CD8-positive, alpha-beta memory T cell (primary cell): ENCODE results near the gene MYB. TPM values are rescaled to one million over a fixed set of nuclear protein-coding genes. Genes with fewer than 3 reads are reported as not detected.
A peak's percentile ranks its signal among the peaks of the same experiment; 100 is the strongest.

Source experiments
- CTCF ChIA-PET: fragments of 350-600 bp; sonication (Branson Sonifier 250); formaldehyde crosslinking; loops from one replicate; lab custom pipeline; 2021; ENCODE audit warnings: antibody characterized with exemption; lab: Charles Lee
- POLR2A ChIA-PET: fragments of 350-600 bp; sonication (Branson Sonifier 250); formaldehyde crosslinking; loops from one replicate; lab custom pipeline; 2021; ENCODE audit warnings: antibody characterized with exemption; lab: Charles Lee
- DNase-seq, 5 donors: peaks; one replicate each; pipeline versions ENCODE4 v3.0.0 to v3.0.0-alpha.2; 2020 to 2022; ENCODE audit warnings: mixed read lengths in 1 of 5
- H3K27ac ChIP-seq: one replicate; pipeline ENCODE4 v1.7.0; 2013; ENCODE audit warnings: low read depth, mild to moderate bottlenecking, low read length, moderate library complexity
- H3K27me3 ChIP-seq: 2 replicates; pipeline ENCODE4 v1.7.0; 2013; ENCODE audit warnings: low read length, mild to moderate bottlenecking; ENCODE audit not compliant: insufficient read depth, poor library complexity, severe bottlenecking
- H3K36me3 ChIP-seq: 2 replicates; pipeline ENCODE4 v1.7.0; 2013; ENCODE audit warnings: mild to moderate bottlenecking, low read length, moderate library complexity; ENCODE audit not compliant: insufficient read depth
- H3K4me1 ChIP-seq: 2 replicates; pipeline ENCODE4 v1.7.0; 2013; ENCODE audit warnings: mild to moderate bottlenecking, low read length, moderate library complexity; ENCODE audit not compliant: insufficient read depth
- H3K4me3 ChIP-seq: 2 replicates; pipeline ENCODE4 v1.7.0; 2013; ENCODE audit warnings: mild to moderate bottlenecking, low read length
- H3K9me3 ChIP-seq: 2 replicates; pipeline ENCODE4 v1.7.0; 2013; ENCODE audit warnings: mild to moderate bottlenecking, low read length
- H3K27ac Mint-ChIP-seq, 8 donors: one replicate each; pipeline ENCODE4 v1.8.0; 2020 to 2021; ENCODE audit warnings: mixed read lengths in 8 of 8, mild to moderate bottlenecking in 6 of 8, inconsistent platforms in 3 of 8, moderate library complexity in 3 of 8
- H3K27me3 Mint-ChIP-seq, 2 donors: one replicate each; pipeline ENCODE4 v1.8.0; 2020 to 2021; ENCODE audit warnings: mixed read lengths in 2 of 2, mild to moderate bottlenecking in 1 of 2, moderate library complexity in 1 of 2
- H3K36me3 Mint-ChIP-seq, 3 donors: one replicate each; pipeline ENCODE4 v1.8.0; 2020 to 2021; ENCODE audit warnings: mixed read lengths in 3 of 3, inconsistent platforms in 1 of 3, mild to moderate bottlenecking in 1 of 3
- H3K4me1 Mint-ChIP-seq, 3 donors: one replicate each; pipeline ENCODE4 v1.8.0; 2020 to 2021; ENCODE audit warnings: mixed read lengths in 3 of 3, inconsistent platforms in 1 of 3, mild to moderate bottlenecking in 1 of 3
- H3K4me3 Mint-ChIP-seq, 7 donors: one replicate each; pipeline ENCODE4 v1.8.0; 2020 to 2021; ENCODE audit warnings: mixed read lengths in 7 of 7, mild to moderate bottlenecking in 6 of 7, moderate library complexity in 4 of 7, inconsistent platforms in 2 of 7
- H3K9me3 Mint-ChIP-seq, 5 donors: one replicate each; pipeline ENCODE4 v1.8.0; 2020 to 2022; ENCODE audit warnings: mixed read lengths in 5 of 5, mild to moderate bottlenecking in 3 of 5, moderate library complexity in 2 of 5, inconsistent platforms in 1 of 5
- polyA plus RNA-seq: library from polyadenylated mRNA; unstranded; fragments of 300-500 nt; fragmentation: Illumina TruSeq; gene quantifications from one replicate; pipeline ENCODE4 v1.2.3, GENCODE V29; 2021
- total RNA-seq, 2 experiments: library from RNA; stranded (reverse); gene quantifications; one replicate each; pipeline ENCODE4 v1.2.3, GENCODE V29; 2021

MYB gene
- total and polyA plus RNA-seq, 3 experiments from 2014 or later = 1.3 to 44.2 (median 42.3) TPM

DNA sequence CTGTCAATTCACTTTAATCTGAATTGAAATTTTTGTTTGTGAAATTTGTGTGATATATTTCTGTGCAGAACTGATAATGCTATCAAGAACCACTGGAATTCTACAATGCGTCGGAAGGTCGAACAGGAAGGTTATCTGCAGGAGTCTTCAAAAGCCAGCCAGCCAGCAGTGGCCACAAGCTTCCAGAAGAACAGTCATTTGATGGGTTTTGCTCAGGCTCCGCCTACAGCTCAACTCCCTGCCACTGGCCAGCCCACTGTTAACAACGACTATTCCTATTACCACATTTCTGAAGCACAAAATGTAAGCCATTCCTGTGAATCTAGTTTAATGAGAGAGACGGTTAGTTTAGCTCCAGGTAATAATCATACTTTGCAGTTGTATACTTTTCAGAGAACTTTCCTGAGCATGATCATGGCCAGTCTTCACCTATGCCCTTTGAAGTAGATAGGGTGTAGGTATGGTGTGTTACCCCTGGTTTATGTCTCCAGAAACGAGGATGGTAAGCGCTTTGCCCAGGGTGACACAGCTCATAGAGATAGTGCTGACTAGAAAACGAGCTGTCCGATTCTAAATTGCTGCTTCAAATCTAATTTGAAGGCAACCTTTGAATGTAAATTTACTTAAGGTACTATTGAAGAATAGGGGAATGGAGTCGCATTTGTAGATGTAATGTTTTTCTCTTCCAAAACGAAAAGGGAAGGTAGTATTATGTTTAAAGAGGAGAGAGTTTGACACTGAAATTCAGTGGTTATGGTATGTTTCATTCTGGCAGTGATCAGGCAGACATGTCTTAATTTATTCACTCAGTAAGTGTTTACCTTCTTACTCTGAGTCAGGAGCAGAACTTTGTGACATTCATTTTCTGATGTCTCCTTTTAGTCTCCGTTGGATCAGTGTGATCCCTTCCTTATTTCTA is 11.4 kb downstream of the MYB start:
- DNase-seq = no peak
- no peak overlapping the region for H3K4me3 Mint-ChIP-seq
- no peak overlapping the region for H3K27ac Mint-ChIP-seq
- H3K27me3 Mint-ChIP-seq = peaks cover 4 to 7% of the 10 kb centered on the region in 2 donors
- Histone ChIP-seq H3K9me3 (no peaks in the 10 kb centered on the region), H3K4me1 (no peaks in the 10 kb centered on the region), H3K36me3 (peaks cover 7% of the 10 kb centered on the region), H3K27ac (peak overlapping the region; percentile 71), H3K4me3 (no peak overlapping the region), H3K27me3 (no peaks in the 10 kb centered on the region)
- peaks cover 3 to 12% (median 9%) of the 10 kb centered on the region in 3 donors for H3K36me3 Mint-ChIP-seq
- no peaks in the 10 kb centered on the region for H3K9me3 Mint-ChIP-seq
- POLR2A ChIA-PET = no interaction called here
- H3K4me1 Mint-ChIP-seq = peaks cover 6 to 16% (median 6%) of the 10 kb centered on the region in 3 donors
- CTCF ChIA-PET = no interaction called here

DNA sequence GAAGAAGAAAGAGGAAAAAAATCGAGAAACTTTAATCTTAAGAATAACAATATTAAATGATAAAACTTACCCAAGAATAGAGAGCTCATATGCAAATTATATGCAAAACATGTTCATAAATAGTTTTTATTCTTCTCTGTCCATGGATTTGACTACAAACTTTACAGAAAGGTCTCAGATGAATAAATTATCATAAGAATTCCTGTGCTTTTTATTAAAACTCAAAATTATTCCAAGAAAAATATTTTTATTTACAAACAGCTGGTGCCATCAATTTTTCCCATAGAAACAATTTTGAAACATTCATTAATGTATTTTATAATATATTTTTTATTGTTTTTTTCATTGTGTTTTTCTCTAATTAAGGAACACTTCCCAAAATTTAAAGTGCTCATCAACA is 12.1 kb downstream of the MYB start:
- Histone ChIP-seq H3K9me3 (no peaks in the 10 kb centered on the region), H3K4me1 (no peaks in the 10 kb centered on the region), H3K27ac (peak overlapping the region; percentile 71), H3K27me3 (no peaks in the 10 kb centered on the region), H3K4me3 (no peak overlapping the region), H3K36me3 (peaks cover 7% of the 10 kb centered on the region)
- Mint-ChIP-seq H3K4me3 (no peak overlapping the region), H3K27ac (no peak overlapping the region), H3K36me3 (peaks cover 3 to 12% (median 9%) of the 10 kb centered on the region in 3 donors), H3K27me3 (peaks cover 4 to 7% of the 10 kb centered on the region in 2 donors), H3K9me3 (no peaks in the 10 kb centered on the region), H3K4me1 (peaks cover 6 to 18% (median 7%) of the 10 kb centered on the region in 3 donors)
- ChIA-PET CTCF (no interaction called here), POLR2A (no interaction called here)
- DNase-seq = no peak

DNA sequence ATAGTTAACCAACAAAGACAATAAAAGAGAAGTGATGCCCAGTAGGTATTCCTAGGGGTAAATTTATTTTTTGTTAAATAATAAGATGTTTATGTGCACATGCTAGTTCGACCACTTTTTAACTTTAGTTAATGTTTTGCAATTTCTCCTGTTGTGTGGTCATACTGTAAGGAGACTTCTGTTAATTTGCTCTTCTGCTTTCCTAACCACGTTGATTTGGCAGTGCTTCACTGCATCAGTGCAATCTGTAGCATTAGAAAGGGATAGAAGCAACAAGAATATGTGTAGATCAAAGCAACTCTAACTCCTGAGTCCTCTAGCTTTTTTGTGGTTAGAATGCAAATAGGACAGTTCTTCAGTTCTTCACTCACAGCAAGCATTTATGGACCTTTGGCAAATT is 13.9 kb downstream of the MYB start:
- Histone ChIP-seq H3K4me1 (no peaks in the 10 kb centered on the region), H3K27me3 (no peaks in the 10 kb centered on the region), H3K36me3 (peaks cover 7% of the 10 kb centered on the region), H3K4me3 (no peak overlapping the region), H3K9me3 (no peaks in the 10 kb centered on the region), H3K27ac (no peak overlapping the region)
- Mint-ChIP-seq H3K4me1 (peaks cover 6 to 18% (median 7%) of the 10 kb centered on the region in 3 donors), H3K36me3 (peaks cover 3 to 13% (median 9%) of the 10 kb centered on the region in 3 donors), H3K27ac (no peak overlapping the region), H3K27me3 (no peaks in the 10 kb centered on the region), H3K4me3 (no peak overlapping the region), H3K9me3 (no peaks in the 10 kb centered on the region)
- ChIA-PET CTCF (interaction anchor here (0.5 to 1.1 kb wide), 2 partner anchors 18 to 1058 kb away, joined by 3 to 4 read pairs; no protein-coding TSS in a partner anchor), POLR2A (no interaction called here)
- no peak for DNase-seq

DNA sequence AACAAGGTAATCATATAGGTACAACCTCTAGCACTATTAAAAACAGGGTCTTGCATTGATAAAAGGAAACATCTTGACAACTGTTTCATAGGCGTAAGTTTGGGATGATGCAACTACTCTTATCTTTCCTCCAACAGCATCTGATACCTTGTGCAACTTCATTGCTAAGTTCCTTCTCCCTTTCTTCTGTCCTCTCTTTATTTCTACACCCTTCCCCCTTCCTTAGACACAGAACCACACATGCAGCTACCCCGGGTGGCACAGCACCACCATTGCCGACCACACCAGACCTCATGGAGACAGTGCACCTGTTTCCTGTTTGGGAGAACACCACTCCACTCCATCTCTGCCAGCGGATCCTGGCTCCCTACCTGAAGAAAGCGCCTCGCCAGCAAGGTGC is 14.4 kb downstream of the MYB start:
- no peak for DNase-seq
- Histone ChIP-seq H3K4me3 (no peak overlapping the region), H3K27ac (no peak overlapping the region), H3K36me3 (peaks cover 7% of the 10 kb centered on the region), H3K4me1 (no peaks in the 10 kb centered on the region), H3K9me3 (no peaks in the 10 kb centered on the region), H3K27me3 (no peaks in the 10 kb centered on the region)
- ChIA-PET POLR2A (no interaction called here), CTCF (interaction anchor here (0.5 to 1.1 kb wide), 2 partner anchors 17 to 1058 kb away, joined by 3 to 4 read pairs; no protein-coding TSS in a partner anchor)
- Mint-ChIP-seq H3K27me3 (no peaks in the 10 kb centered on the region), H3K36me3 (peaks cover 3 to 17% (median 9%) of the 10 kb centered on the region in 3 donors), H3K27ac (no peak overlapping the region), H3K4me1 (peaks cover 6 to 18% (median 7%) of the 10 kb centered on the region in 3 donors), H3K4me3 (no peak overlapping the region), H3K9me3 (no peaks in the 10 kb centered on the region)

DNA sequence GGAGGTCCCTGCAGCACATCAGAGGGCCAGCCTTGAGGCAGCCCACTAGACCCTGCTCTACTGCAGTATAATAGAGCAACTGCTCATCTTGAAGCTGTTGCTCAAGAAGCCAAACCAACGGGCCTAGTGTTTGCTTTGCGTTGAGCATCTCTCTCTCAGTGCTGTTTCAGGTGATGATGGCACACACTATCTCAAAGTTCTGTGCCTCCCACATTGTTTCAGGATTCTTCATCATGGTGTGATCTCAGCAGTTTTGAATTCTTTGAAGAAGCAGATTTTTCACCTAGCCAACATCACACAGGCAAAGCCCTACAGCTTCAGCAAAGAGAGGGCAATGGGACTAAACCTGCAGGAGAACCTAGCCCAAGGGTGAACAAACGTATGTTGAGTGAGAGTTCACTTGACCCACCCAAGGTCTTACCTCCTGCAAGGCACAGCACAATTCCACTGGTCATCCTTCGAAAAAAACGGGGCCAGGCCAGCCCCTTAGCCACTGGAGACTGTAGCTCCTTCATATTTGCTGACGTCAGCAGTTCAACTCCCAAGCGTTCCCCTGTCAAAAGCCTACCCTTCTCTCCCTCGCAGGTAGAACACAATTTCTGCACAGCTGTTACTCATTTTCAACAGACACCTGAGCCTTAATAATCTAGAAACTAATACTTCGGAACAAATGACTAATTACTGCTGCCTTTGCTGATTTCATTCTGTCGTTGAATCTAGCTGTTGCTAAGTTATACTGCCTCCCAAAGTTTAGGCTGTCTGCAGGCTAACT is 15.8 kb downstream of the MYB start:
- Histone ChIP-seq H3K4me3 (no peak overlapping the region), H3K36me3 (peaks cover 7% of the 10 kb centered on the region), H3K27me3 (no peaks in the 10 kb centered on the region), H3K9me3 (no peaks in the 10 kb centered on the region), H3K27ac (no peak overlapping the region), H3K4me1 (no peaks in the 10 kb centered on the region)
- Mint-ChIP-seq H3K27ac (peak overlapping the region in 2 of 8 donors; percentile 15 to 17), H3K9me3 (no peaks in the 10 kb centered on the region), H3K36me3 (peaks cover 3 to 17% (median 7%) of the 10 kb centered on the region in 3 donors), H3K4me1 (peaks cover 6 to 18% (median 7%) of the 10 kb centered on the region in 3 donors), H3K27me3 (no peaks in the 10 kb centered on the region), H3K4me3 (peak overlapping the region in 3 of 7 donors; percentile 11 to 53 (median 33))
- ChIA-PET CTCF (interaction anchor here (1.4 kb wide), 1 partner anchor 13 kb away, joined by 4 read pairs; no protein-coding TSS in a partner anchor), POLR2A (no interaction called here)
- DNase-seq = no peak

DNA sequence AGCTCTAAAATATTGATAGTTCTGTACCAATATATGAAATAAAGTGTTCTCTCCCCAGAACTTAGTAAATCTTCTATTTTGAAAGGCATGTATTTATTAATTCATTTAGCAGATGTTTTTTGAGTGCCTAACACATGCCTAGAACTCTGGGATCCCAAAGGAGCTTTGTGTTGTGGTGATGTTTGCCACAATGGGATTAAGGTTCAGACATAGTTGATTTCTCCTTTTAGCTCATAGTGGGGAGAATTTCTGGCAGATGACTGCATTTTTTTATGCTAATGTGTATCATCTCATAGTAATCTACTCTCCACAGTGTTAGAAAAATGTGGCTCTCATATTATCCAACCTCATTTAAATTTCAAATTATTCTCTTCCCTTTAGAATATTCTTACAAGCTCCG is 21.7 kb downstream of the MYB start:
- CTCF ChIA-PET = interaction anchor here (1.2 to 1.5 kb wide), 3 partner anchors 9 to 162 kb away, joined by 4 to 6 read pairs (median 4); no protein-coding TSS in a partner anchor
- DNase-seq = no peak

DNA sequence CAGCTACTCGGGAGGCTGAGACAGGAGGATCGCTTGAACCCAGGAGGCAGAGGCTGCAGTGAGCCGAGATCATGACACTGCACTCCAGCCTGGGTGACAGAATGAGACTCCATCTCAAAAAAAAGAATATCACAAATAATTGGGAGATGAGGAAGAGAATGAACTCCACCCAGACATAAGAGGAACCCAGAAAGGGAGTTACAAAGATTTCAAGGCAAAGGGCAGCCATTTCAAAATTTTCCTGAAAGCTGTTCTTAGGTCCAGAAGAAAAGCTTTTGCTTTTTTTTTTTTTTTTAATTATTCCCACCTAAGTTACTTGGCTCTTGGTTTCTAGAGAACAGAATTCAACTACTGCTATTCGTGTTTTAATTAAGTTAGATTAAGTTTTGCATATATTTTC is 23.8 kb downstream of the MYB start:
- H3K36me3 ChIP-seq = peaks cover 3% of the 10 kb centered on the region
- peak overlapping the region in 1 of 8 donors; percentile 13 for H3K27ac Mint-ChIP-seq

More for the DNA sequence above, 21.7 kb downstream of the MYB start:
- H3K36me3 ChIP-seq = peaks cover 3% of the 10 kb centered on the region
- H3K9me3 ChIP-seq = no peaks in the 10 kb centered on the region
- H3K4me3 Mint-ChIP-seq = no peak overlapping the region
- no peaks in the 10 kb centered on the region for H3K27me3 Mint-ChIP-seq
- POLR2A ChIA-PET = no interaction called here
- H3K36me3 Mint-ChIP-seq = peaks cover 0 to 10% (median 0%) of the 10 kb centered on the region in 3 donors
- no peaks in the 10 kb centered on the region for H3K27me3 ChIP-seq
- H3K9me3 Mint-ChIP-seq = no peaks in the 10 kb centered on the region
- no peak overlapping the region for H3K27ac ChIP-seq
- H3K27ac Mint-ChIP-seq = no peak overlapping the region
- H3K4me1 ChIP-seq = no peaks in the 10 kb centered on the region
- H3K4me1 Mint-ChIP-seq = no peaks in the 10 kb centered on the region
- H3K4me3 ChIP-seq = no peak overlapping the region

More for the DNA sequence above, 23.8 kb downstream of the MYB start:
- H3K4me3 Mint-ChIP-seq = no peak overlapping the region
- ChIA-PET POLR2A (no interaction called here), CTCF (no interaction called here)
- Histone ChIP-seq H3K27ac (no peak overlapping the region), H3K9me3 (no peaks in the 10 kb centered on the region), H3K27me3 (no peaks in the 10 kb centered on the region), H3K4me3 (no peak overlapping the region), H3K4me1 (no peaks in the 10 kb centered on the region)
- H3K36me3 Mint-ChIP-seq = peaks cover 0 to 9% (median 0%) of the 10 kb centered on the region in 3 donors
- no peaks in the 10 kb centered on the region for H3K27me3 Mint-ChIP-seq
- DNase-seq = no peak
- H3K4me1 Mint-ChIP-seq = peaks cover 5 to 10% (median 8%) of the 10 kb centered on the region in 3 donors
- no peaks in the 10 kb centered on the region for H3K9me3 Mint-ChIP-seq
